ENCODE results near the gene PUSL1. TPM values are rescaled to one million over a fixed set of nuclear protein-coding genes. Genes with fewer than 3 reads are reported as not detected.

PUSL1 gene
- total and polyA plus RNA-seq, 2 experiments from 2014 or later = 41.5 to 55.8 TPM

DNA sequence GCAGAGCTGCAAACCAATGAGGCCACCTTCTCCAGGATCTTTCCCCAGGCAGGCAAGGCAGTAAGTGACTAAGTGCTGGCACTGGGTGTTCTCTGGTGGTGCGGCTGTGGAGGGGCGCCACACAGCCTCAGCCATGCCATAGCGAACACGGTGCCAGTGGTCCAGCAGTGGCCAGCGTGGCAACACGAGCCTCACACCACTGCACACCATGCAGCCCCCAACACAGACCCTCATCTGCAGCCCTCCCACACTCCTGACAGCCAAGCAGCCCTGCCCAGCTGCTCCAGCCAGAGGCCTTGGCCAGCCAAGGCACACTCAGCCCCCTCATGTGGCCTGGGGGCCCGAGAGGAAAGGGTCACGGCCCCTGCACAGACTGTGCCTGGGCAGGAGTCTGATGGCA is 13.1 kb downstream of the PUSL1 start:
- no peak overlapping the region for H2AFZ ChIP-seq
- H3K36me3 Mint-ChIP-seq (ENCODE audit: low read depth) = peaks cover 37% of the 10 kb centered on the region
- TF ChIP-seq POLR2AphosphoS5 (IDR thresholded peaks at IDR 0.05; ENCODE audit: low read depth) (no peak), EZH2phosphoT487 (IDR thresholded peaks at IDR 0.05; ENCODE audit: unreplicated experiment) (no peak)
- no peaks in the 10 kb centered on the region; the same call in 2 of the 3 replicates for H3K9me3 Mint-ChIP-seq
- peaks cover 29% of the 10 kb centered on the region for H3K27me3 Mint-ChIP-seq (ENCODE audit: insufficient read depth, low read depth, poor library complexity)
- DNase-seq (ENCODE audit: low spot score) (no peak), ATAC-seq (no peak)
- H4K20me1 ChIP-seq (replicated peaks; ENCODE audit: insufficient read depth) = peaks cover 16% of the 10 kb centered on the region
- H3F3A ChIP-seq (replicated peaks; ENCODE audit: low read depth) = peaks cover 6% of the 10 kb centered on the region; the same call in 1 of the 2 replicates
- H3K27ac ChIP-seq (ENCODE audit: low read depth) = no peak overlapping the region
- H3K9me2 ChIP-seq (ENCODE audit: insufficient read depth) = no peaks in the 10 kb centered on the region
- H3K4me3 ChIP-seq = no peak overlapping the region
- H3K4me1 ChIP-seq (ENCODE audit: insufficient read depth) = peaks cover 3% of the 10 kb centered on the region; the same call in 1 of the 2 replicates
- H3K4me3 Mint-ChIP-seq = no peak overlapping the region
- no peaks in the 10 kb centered on the region for H3K27me3 ChIP-seq (ENCODE audit: insufficient read depth)
- H3K4me2 ChIP-seq = no peak overlapping the region
- peaks cover 75% of the 10 kb centered on the region for H3K79me2 ChIP-seq (replicated peaks; ENCODE audit: insufficient read depth)
- no peak overlapping the region for H3K27ac Mint-ChIP-seq
- H3K36me3 ChIP-seq (ENCODE audit: insufficient read depth) = no peaks in the 10 kb centered on the region
- H3K4me1 Mint-ChIP-seq = peaks cover 15% of the 10 kb centered on the region

DNA sequence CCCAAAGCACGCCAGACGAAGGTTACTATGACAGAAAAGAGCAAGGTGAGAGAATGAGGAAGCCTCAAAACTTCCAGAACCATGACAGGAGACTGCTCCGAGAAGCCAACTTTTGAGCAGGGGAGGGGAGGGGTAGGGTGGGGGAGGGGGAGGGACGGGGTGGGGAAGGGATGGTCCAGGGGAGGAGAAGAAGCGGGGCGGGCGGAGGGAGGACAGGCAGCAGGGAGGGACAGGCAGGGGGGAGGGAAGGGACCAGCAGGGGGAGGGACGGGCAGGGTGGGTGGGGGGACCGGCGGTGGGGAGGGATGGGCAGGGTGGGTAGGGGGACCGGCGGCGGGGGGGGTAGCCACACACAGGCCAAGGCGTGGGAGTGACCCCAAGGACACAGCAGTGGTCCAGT is 14.0 kb downstream of the PUSL1 start:
- no peak overlapping the region for H3K4me3 ChIP-seq
- Mint-ChIP-seq H3K27me3 (ENCODE audit: insufficient read depth, low read depth, poor library complexity) (peaks cover 27% of the 10 kb centered on the region), H3K36me3 (ENCODE audit: low read depth) (peaks cover 34% of the 10 kb centered on the region), H3K9me3 (no peaks in the 10 kb centered on the region; the same call in 2 of the 3 replicates), H3K4me3 (peak overlapping the region; percentile 73), H3K27ac (no peak overlapping the region), H3K4me1 (peaks cover 13% of the 10 kb centered on the region)
- DNase-seq (ENCODE audit: low spot score) = no peak
- H3K36me3 ChIP-seq (ENCODE audit: insufficient read depth) = no peaks in the 10 kb centered on the region
- no peaks in the 10 kb centered on the region for H3K9me2 ChIP-seq (ENCODE audit: insufficient read depth)
- peaks cover 15% of the 10 kb centered on the region for H4K20me1 ChIP-seq (replicated peaks; ENCODE audit: insufficient read depth)
- H3K4me1 ChIP-seq (ENCODE audit: insufficient read depth) = peaks cover 3% of the 10 kb centered on the region; the same call in 1 of the 2 replicates
- no peak overlapping the region for H3K27ac ChIP-seq (ENCODE audit: low read depth)
- no peaks in the 10 kb centered on the region for H3K27me3 ChIP-seq (ENCODE audit: insufficient read depth)
- no peak overlapping the region for H3K4me2 ChIP-seq
- no peak overlapping the region for H2AFZ ChIP-seq
- no peak for ATAC-seq
- H3K79me2 ChIP-seq (replicated peaks; ENCODE audit: insufficient read depth) = peaks cover 65% of the 10 kb centered on the region
- H3F3A ChIP-seq (replicated peaks; ENCODE audit: low read depth) = peaks cover 6% of the 10 kb centered on the region; the same call in 1 of the 2 replicates
- TF ChIP-seq, protein P1, sequence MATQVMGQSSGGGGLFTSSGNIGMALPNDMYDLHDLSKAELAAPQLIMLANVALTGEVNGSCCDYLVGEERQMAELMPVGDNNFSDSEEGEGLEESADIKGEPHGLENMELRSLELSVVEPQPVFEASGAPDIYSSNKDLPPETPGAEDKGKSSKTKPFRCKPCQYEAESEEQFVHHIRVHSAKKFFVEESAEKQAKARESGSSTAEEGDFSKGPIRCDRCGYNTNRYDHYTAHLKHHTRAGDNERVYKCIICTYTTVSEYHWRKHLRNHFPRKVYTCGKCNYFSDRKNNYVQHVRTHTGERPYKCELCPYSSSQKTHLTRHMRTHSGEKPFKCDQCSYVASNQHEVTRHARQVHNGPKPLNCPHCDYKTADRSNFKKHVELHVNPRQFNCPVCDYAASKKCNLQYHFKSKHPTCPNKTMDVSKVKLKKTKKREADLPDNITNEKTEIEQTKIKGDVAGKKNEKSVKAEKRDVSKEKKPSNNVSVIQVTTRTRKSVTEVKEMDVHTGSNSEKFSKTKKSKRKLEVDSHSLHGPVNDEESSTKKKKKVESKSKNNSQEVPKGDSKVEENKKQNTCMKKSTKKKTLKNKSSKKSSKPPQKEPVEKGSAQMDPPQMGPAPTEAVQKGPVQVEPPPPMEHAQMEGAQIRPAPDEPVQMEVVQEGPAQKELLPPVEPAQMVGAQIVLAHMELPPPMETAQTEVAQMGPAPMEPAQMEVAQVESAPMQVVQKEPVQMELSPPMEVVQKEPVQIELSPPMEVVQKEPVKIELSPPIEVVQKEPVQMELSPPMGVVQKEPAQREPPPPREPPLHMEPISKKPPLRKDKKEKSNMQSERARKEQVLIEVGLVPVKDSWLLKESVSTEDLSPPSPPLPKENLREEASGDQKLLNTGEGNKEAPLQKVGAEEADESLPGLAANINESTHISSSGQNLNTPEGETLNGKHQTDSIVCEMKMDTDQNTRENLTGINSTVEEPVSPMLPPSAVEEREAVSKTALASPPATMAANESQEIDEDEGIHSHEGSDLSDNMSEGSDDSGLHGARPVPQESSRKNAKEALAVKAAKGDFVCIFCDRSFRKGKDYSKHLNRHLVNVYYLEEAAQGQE (IDR thresholded peaks at IDR 0.05; ENCODE audit: unreplicated experiment) = no peak
- no peak for TF ChIP-seq NANOG (IDR thresholded peaks at IDR 0.05; ENCODE audit: borderline replicate concordance)
- TF ChIP-seq, protein P2, sequence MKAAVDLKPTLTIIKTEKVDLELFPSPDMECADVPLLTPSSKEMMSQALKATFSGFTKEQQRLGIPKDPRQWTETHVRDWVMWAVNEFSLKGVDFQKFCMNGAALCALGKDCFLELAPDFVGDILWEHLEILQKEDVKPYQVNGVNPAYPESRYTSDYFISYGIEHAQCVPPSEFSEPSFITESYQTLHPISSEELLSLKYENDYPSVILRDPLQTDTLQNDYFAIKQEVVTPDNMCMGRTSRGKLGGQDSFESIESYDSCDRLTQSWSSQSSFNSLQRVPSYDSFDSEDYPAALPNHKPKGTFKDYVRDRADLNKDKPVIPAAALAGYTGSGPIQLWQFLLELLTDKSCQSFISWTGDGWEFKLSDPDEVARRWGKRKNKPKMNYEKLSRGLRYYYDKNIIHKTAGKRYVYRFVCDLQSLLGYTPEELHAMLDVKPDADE (IDR thresholded peaks at IDR 0.05) = no peak
- TF ChIP-seq EZH2 (IDR thresholded peaks at IDR 0.05; ENCODE audit: low read depth, unreplicated experiment) = no peak
- TF ChIP-seq, protein P3, sequence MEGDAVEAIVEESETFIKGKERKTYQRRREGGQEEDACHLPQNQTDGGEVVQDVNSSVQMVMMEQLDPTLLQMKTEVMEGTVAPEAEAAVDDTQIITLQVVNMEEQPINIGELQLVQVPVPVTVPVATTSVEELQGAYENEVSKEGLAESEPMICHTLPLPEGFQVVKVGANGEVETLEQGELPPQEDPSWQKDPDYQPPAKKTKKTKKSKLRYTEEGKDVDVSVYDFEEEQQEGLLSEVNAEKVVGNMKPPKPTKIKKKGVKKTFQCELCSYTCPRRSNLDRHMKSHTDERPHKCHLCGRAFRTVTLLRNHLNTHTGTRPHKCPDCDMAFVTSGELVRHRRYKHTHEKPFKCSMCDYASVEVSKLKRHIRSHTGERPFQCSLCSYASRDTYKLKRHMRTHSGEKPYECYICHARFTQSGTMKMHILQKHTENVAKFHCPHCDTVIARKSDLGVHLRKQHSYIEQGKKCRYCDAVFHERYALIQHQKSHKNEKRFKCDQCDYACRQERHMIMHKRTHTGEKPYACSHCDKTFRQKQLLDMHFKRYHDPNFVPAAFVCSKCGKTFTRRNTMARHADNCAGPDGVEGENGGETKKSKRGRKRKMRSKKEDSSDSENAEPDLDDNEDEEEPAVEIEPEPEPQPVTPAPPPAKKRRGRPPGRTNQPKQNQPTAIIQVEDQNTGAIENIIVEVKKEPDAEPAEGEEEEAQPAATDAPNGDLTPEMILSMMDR (conservative IDR thresholded peaks at IDR 0.05; ENCODE audit: low read depth in 2 of 2) = no peak
- TF ChIP-seq STAT1 (IDR thresholded peaks at IDR 0.05; ENCODE audit: unreplicated experiment) = no peak
- no peak for TF ChIP-seq EZH2phosphoT487 (IDR thresholded peaks at IDR 0.05; ENCODE audit: unreplicated experiment)
- no peak for TF ChIP-seq POLR2AphosphoS5 (IDR thresholded peaks at IDR 0.05; ENCODE audit: low read depth)
- no peak for TF ChIP-seq CREB1 (CRISPR knock-in tag; IDR thresholded peaks at IDR 0.05; ENCODE audit: low read depth)
- no peak for TF ChIP-seq JUNB (IDR thresholded peaks at IDR 0.05; ENCODE audit: unreplicated experiment)

Measured in GM23338 (cell line).